Heart left ventricle (tissue), 16 donors: Measurements from ENCODE around the gene CDH13. TPM values are rescaled to one million over a fixed set of nuclear protein-coding genes. Genes with fewer than 3 reads are reported as not detected.

Experiments used
- ATAC-seq, 4 donors: fragments of 200-7000 bp; cut with Tn5 transposase; one replicate each; pipeline ENCODE4 v1.9.1; 2020 to 2022; ENCODE audit warnings: moderate library complexity in 4 of 4, mild to moderate bottlenecking in 3 of 4, moderate number of reproducible peaks in 1 of 4
- DNase-seq, 5 donors: peaks; one replicate each; pipeline ENCODE4 v3.0.0-alpha.2; 2020
- H3K27ac ChIP-seq, 12 donors: fragments of 200-600 bp; sonication (generic) in 4 of 12; one replicate each; pipeline versions ENCODE4 v1.5.0 to v1.8.0; 2016 to 2022; ENCODE audit warnings: mild to moderate bottlenecking in 2 of 12
- H3K27me3 ChIP-seq, 9 donors: fragments of 200-600 bp; sonication (generic) in 2 of 9; one replicate each; pipeline versions ENCODE4 v1.5.1 to v1.8.0; 2016 to 2022; ENCODE audit warnings: mild to moderate bottlenecking in 3 of 9
- H3K36me3 ChIP-seq, 9 donors: fragments of 200-600 bp; sonication (generic) in 2 of 9; one replicate each; pipeline versions ENCODE4 v1.5.0 to v1.8.0; 2018 to 2022; ENCODE audit warnings: mild to moderate bottlenecking in 2 of 9
- H3K4me1 ChIP-seq, 12 donors: fragments of 200-600 bp; sonication (generic) in 4 of 12; one replicate each; pipeline versions ENCODE4 v1.5.0 to v1.8.0; 2016 to 2022; ENCODE audit warnings: mild to moderate bottlenecking in 3 of 12
- H3K4me3 ChIP-seq, 12 donors: fragments of 200-600 bp; sonication (generic) in 4 of 12; one replicate each; pipeline versions ENCODE4 v1.5.0 to v1.8.0; 2017 to 2022; ENCODE audit warnings: mild to moderate bottlenecking in 9 of 12, moderate library complexity in 4 of 12
- H3K9me3 ChIP-seq, 12 donors: fragments of 200-600 bp; sonication (generic) in 4 of 12; one replicate each; pipeline versions ENCODE4 v1.5.0 to v1.8.0; 2016 to 2022; ENCODE audit warnings: mild to moderate bottlenecking in 1 of 12
- CTCF ChIP-seq, 12 donors: fragments of 200-600 bp; sonication (generic) in 4 of 12; IDR thresholded peaks; one replicate each; pipeline versions ENCODE4 v1.5.0 to v1.8.0; 2018 to 2022; ENCODE audit warnings: antibody characterized with exemption in 12 of 12, mild to moderate bottlenecking in 5 of 12
- POLR2A ChIP-seq, 2 donors: fragments of 450-650 bp; IDR thresholded peaks; one replicate each; pipeline ENCODE4 v1.6.1; 2017; ENCODE audit warnings: antibody characterized with exemption in 2 of 2, mild to moderate bottlenecking in 2 of 2, moderate library complexity in 2 of 2
- WGBS, 4 donors: extraction: QIAGEN DNeasy Blood & Tissue Kit in 2 of 4; methylation state at CpG; one replicate each; pipeline versions ENCODE4 v1.1.5 to v1.1.7; 2013 to 2018; 5-methylcytosine and 5-hydroxymethylcytosine counted together
- intact Hi-C, 10 donors: fragments of 100-400 bp; cut with DNase I; formaldehyde crosslinking; loops; one replicate each; pipeline versions ENCODE4 v1.11.1 to v1.14.2; 2022
- polyA plus RNA-seq, 2 donors: library from polyadenylated mRNA; stranded (reverse); fragments of 200-250 nt; gene quantifications; one replicate each; pipeline ENCODE4 v1.2.3, GENCODE V29; 2013
- total RNA-seq, 9 donors: library from RNA; depleted of rRNA in 2 of 9; stranded (reverse); fragments of >200 nt in 2 of 9; fragmentation: NEBNext Ultra II Directional in 3 of 9; extraction: Animal tissue kit (Norgen Biotek cat#: 25700) in 3 of 9; gene quantifications; one replicate each; pipeline versions ENCODE4 v1.1.0 to v1.2.4, GENCODE V29; 2016 to 2023
- donor health status: ischemic (EF 13 %, LVEDD 7.1; RV severe dilation, severe dysfunction).
- donor health status: healthy with polysubstance abuse.
- donor health status: DM: no; HTN: yes; CAD: no.
- donor health status: DM: no; HTN: no; CAD: no.
- donor health status: ischemic (EF 25% LVEDD 6.9; RV normal size, moderate dysfunction).
- donor health status: ischemic (EF 25% LVEDD 5.7; RV mildly dilated, moderate dysfunction).
- donor health status: healthy.
- donor health status: DM: yes; HTN: yes; CAD: no.
- donor health status: ischemic (EF 35%, LVEDD 5.7; RV mildly dilated, moderate dysfunction).
- donor health status: nonischemic (EF 11% LVEDD 7.7; RV severe dilation, severe dysfunction).
- donor health status: DM: yes; HTN: yes; CAD: no.
- donor health status: PGD.
- donor health status: ischemic (EF 29% LVEDD 5.4; RV normal size, mild dysfunction).
- donor health status: nonischemic (EF 23%, LVEDD 6.1; RV moderate dilation, normal function).

CDH13 gene
- total and polyA plus RNA-seq, 11 donors, result 15.0 to 172 (median 137) TPM

- 94 to 96% (median 95%) methylated on average over 3 of the region's 3 CpGs for WGBS, 4 donors
- Histone ChIP-seq H3K27ac (no peak overlapping the region), H3K36me3 (peaks cover 0 to 4% (median 0%) of the 10 kb centered on the region in 9 donors), H3K9me3 (no peaks in the 10 kb centered on the region), H3K4me1 (peaks cover 0 to 6% (median 0%) of the 10 kb centered on the region in 12 donors), H3K27me3 (no peaks in the 10 kb centered on the region), H3K4me3 (no peak overlapping the region)
- TF ChIP-seq CTCF (IDR thresholded peaks at IDR 0.05) (no peak), POLR2A (IDR thresholded peaks at IDR 0.05) (no peak)
- no peak for ATAC-seq
- intact Hi-C loops, result no loop called here
- no peak for DNase-seq
Measured at GRCh38 chr16:83747936-83748335, 1121.2 kb downstream of the CDH13 start.

- Histone ChIP-seq H3K36me3 (no peaks in the 10 kb centered on the region), H3K4me1 (no peaks in the 10 kb centered on the region), H3K27me3 (no peaks in the 10 kb centered on the region), H3K27ac (no peak overlapping the region), H3K9me3 (peaks cover 0 to 22% (median 7%) of the 10 kb centered on the region in 12 donors), H3K4me3 (no peak overlapping the region)
- ATAC-seq (no peak), DNase-seq (no peak)
- intact Hi-C loops, result no loop called here
- TF ChIP-seq POLR2A (IDR thresholded peaks at IDR 0.05) (no peak), CTCF (IDR thresholded peaks at IDR 0.05) (no peak)
Measured at GRCh38 chr16:83755391-83755790, 1128.6 kb downstream of the CDH13 start.

GRCh38 chr16:83762141-83762991, 1135.6 kb downstream of the CDH13 start:
- no peak for ATAC-seq
- Histone ChIP-seq H3K9me3 (peaks cover 0 to 16% (median 2%) of the 10 kb centered on the region in 12 donors), H3K4me1 (no peaks in the 10 kb centered on the region), H3K36me3 (no peaks in the 10 kb centered on the region), H3K27me3 (no peaks in the 10 kb centered on the region), H3K27ac (no peak overlapping the region), H3K4me3 (no peak overlapping the region)
- no peak for DNase-seq
- intact Hi-C loops, result no loop called here
- WGBS, 4 donors, result 80 to 84% (median 82%) methylated on average over 11 of the region's 11 CpGs
- TF ChIP-seq POLR2A (IDR thresholded peaks at IDR 0.05), result no peak
- no peak for TF ChIP-seq CTCF (IDR thresholded peaks at IDR 0.05)

- Histone ChIP-seq H3K27ac (no peak overlapping the region), H3K36me3 (no peaks in the 10 kb centered on the region), H3K9me3 (peaks cover 0 to 16% (median 2%) of the 10 kb centered on the region in 12 donors), H3K4me1 (no peaks in the 10 kb centered on the region), H3K27me3 (no peaks in the 10 kb centered on the region), H3K4me3 (no peak overlapping the region)
- DNase-seq (no peak), ATAC-seq (no peak)
- intact Hi-C loops, result no loop called here
- no peak for TF ChIP-seq POLR2A (IDR thresholded peaks at IDR 0.05)
- no peak for TF ChIP-seq CTCF (IDR thresholded peaks at IDR 0.05)
- WGBS, 4 donors, result 88 to 94% (median 92%) methylated on average over 5 of the region's 5 CpGs
Measured at GRCh38 chr16:83762992-83763358, 1136.2 kb downstream of the CDH13 start.
